ENCODE data around the gene OXSM. TPM values are rescaled to one million over a fixed set of nuclear protein-coding genes. Genes with fewer than 3 reads are reported as not detected.

Gene OXSM
- total RNA-seq, 1 donor from 2014 or later = 7.8 TPM

GRCh38 chr3:25804676-25805075 lies 14.8 kb downstream of the OXSM start:
- TF ChIP-seq CTCF (IDR thresholded peaks at IDR 0.05) = no peak

GRCh38 chr3:25812644-25813043 lies 22.8 kb downstream of the OXSM start:
- intact Hi-C loops (cut with DNase I) = no loop called here
- DNase-seq (no peak), ATAC-seq (no peak)
- Histone ChIP-seq H3K4me1 (no peaks in the 10 kb centered on the region), H3K27ac (no peak overlapping the region), H3K9me3 (no peaks in the 10 kb centered on the region), H3K27me3 (ENCODE audit: low read depth) (no peaks in the 10 kb centered on the region), H3K36me3 (no peaks in the 10 kb centered on the region), H3K4me3 (no peak overlapping the region)
- TF ChIP-seq CTCF (IDR thresholded peaks at IDR 0.05) = no peak

More at GRCh38 chr3:25804676-25805075, 14.8 kb downstream of the OXSM start:
- no peaks in the 10 kb centered on the region for H3K9me3 ChIP-seq
- ATAC-seq = no peak
- no peak overlapping the region for H3K4me3 ChIP-seq
- H3K27ac ChIP-seq = no peak overlapping the region
- intact Hi-C loops (cut with DNase I) = no loop called here
- H3K27me3 ChIP-seq (ENCODE audit: low read depth) = no peaks in the 10 kb centered on the region
- no peak for DNase-seq
- H3K4me1 ChIP-seq = no peaks in the 10 kb centered on the region
- H3K36me3 ChIP-seq = no peaks in the 10 kb centered on the region

- DNase-seq (no peak), ATAC-seq (no peak)
- Histone ChIP-seq H3K36me3 (no peaks in the 10 kb centered on the region), H3K9me3 (no peaks in the 10 kb centered on the region), H3K4me1 (no peaks in the 10 kb centered on the region), H3K27me3 (ENCODE audit: low read depth) (no peaks in the 10 kb centered on the region), H3K4me3 (no peak overlapping the region), H3K27ac (no peak overlapping the region)
- intact Hi-C loops (cut with DNase I) = no loop called here
- TF ChIP-seq CTCF (IDR thresholded peaks at IDR 0.05) = no peak
Observed at GRCh38 chr3:25817107-25817506, 27.2 kb downstream of the OXSM start.

- DNase-seq (no peak), ATAC-seq (no peak)
- Histone ChIP-seq H3K4me1 (no peaks in the 10 kb centered on the region), H3K4me3 (no peak overlapping the region), H3K36me3 (no peaks in the 10 kb centered on the region), H3K27ac (no peak overlapping the region), H3K27me3 (ENCODE audit: low read depth) (no peaks in the 10 kb centered on the region), H3K9me3 (no peaks in the 10 kb centered on the region)
- intact Hi-C loops (cut with DNase I) = no loop called here
- TF ChIP-seq CTCF (IDR thresholded peaks at IDR 0.05) = no peak
Observed at GRCh38 chr3:25817638-25818037, 27.7 kb downstream of the OXSM start.

- TF ChIP-seq CTCF (IDR thresholded peaks at IDR 0.05) = no peak
Observed at GRCh38 chr3:25818335-25818734, 28.4 kb downstream of the OXSM start.

GRCh38 chr3:25820366-25820765 lies 30.5 kb downstream of the OXSM start:
- intact Hi-C loops (cut with DNase I) = no loop called here
- no peak for TF ChIP-seq CTCF (IDR thresholded peaks at IDR 0.05)
- H3K36me3 ChIP-seq = no peaks in the 10 kb centered on the region
- DNase-seq = no peak
- H3K4me3 ChIP-seq = no peak overlapping the region
- H3K9me3 ChIP-seq = no peaks in the 10 kb centered on the region
- H3K4me1 ChIP-seq = no peaks in the 10 kb centered on the region
- no peak overlapping the region for H3K27ac ChIP-seq
- ATAC-seq = peak; percentile 48 to 66
- no peaks in the 10 kb centered on the region for H3K27me3 ChIP-seq (ENCODE audit: low read depth)

More at GRCh38 chr3:25818335-25818734, 28.4 kb downstream of the OXSM start:
- DNase-seq (no peak), ATAC-seq (no peak)
- intact Hi-C loops (cut with DNase I) = no loop called here
- H3K4me3 ChIP-seq = no peak overlapping the region
- no peaks in the 10 kb centered on the region for H3K27me3 ChIP-seq (ENCODE audit: low read depth)
- H3K36me3 ChIP-seq = no peaks in the 10 kb centered on the region
- no peaks in the 10 kb centered on the region for H3K4me1 ChIP-seq
- no peaks in the 10 kb centered on the region for H3K9me3 ChIP-seq
- H3K27ac ChIP-seq = no peak overlapping the region

Measured in lower lobe of right lung (tissue), 2 donors.